ENCODE measurements around the gene NOS1AP.

Gene NOS1AP

GRCh38 chr1:162218546-162218945, 149.1 kb downstream of the NOS1AP start:
- no peak for DNase-seq (ENCODE audit: low read depth in 2 of 2)

- no peak for DNase-seq (ENCODE audit: low read depth in 2 of 2)
Observed at GRCh38 chr1:162218975-162219374, 149.5 kb downstream of the NOS1AP start.

- DNase-seq (ENCODE audit: low read depth in 2 of 2) = no peak
Observed at GRCh38 chr1:162219461-162219860, 150.0 kb downstream of the NOS1AP start.

- DNase-seq (ENCODE audit: low read depth in 2 of 2) = no peak
Observed at GRCh38 chr1:162220009-162220539, 150.6 kb downstream of the NOS1AP start.

- no peak for DNase-seq (ENCODE audit: low read depth in 2 of 2)
Observed at GRCh38 chr1:162222014-162222413, 152.5 kb downstream of the NOS1AP start.

GRCh38 chr1:162222730-162223129, 153.2 kb downstream of the NOS1AP start:
- no peak for DNase-seq (ENCODE audit: low read depth in 2 of 2)

GRCh38 chr1:162223488-162223887, 154.0 kb downstream of the NOS1AP start:
- DNase-seq (ENCODE audit: low read depth in 2 of 2) = no peak

- DNase-seq (ENCODE audit: low read depth in 2 of 2) = no peak
Observed at GRCh38 chr1:162224267-162224666, 154.8 kb downstream of the NOS1AP start.

- DNase-seq (ENCODE audit: low read depth in 2 of 2) = no peak
Observed at GRCh38 chr1:162228586-162228985, 159.1 kb downstream of the NOS1AP start.

GRCh38 chr1:162229549-162229948, 160.1 kb downstream of the NOS1AP start:
- DNase-seq (ENCODE audit: low read depth in 2 of 2) = no peak

GRCh38 chr1:162230096-162230495, 160.6 kb downstream of the NOS1AP start:
- no peak for DNase-seq (ENCODE audit: low read depth in 2 of 2)

GRCh38 chr1:162230517-162230916, 161.0 kb downstream of the NOS1AP start:
- no peak for DNase-seq (ENCODE audit: low read depth in 2 of 2)

- no peak for DNase-seq (ENCODE audit: low read depth in 2 of 2)
Observed at GRCh38 chr1:162232034-162232711, 162.7 kb downstream of the NOS1AP start.

GRCh38 chr1:162233066-162233465, 163.6 kb downstream of the NOS1AP start:
- DNase-seq (ENCODE audit: low read depth in 2 of 2) = no peak

GRCh38 chr1:162233937-162234336, 164.4 kb downstream of the NOS1AP start:
- DNase-seq (ENCODE audit: low read depth in 2 of 2) = no peak

- no peak for DNase-seq (ENCODE audit: low read depth in 2 of 2)
Observed at GRCh38 chr1:162234571-162234970, 165.1 kb downstream of the NOS1AP start.

- DNase-seq (ENCODE audit: low read depth in 2 of 2) = no peak
Observed at GRCh38 chr1:162235241-162235800, 165.8 kb downstream of the NOS1AP start.

GRCh38 chr1:162236201-162236600, 166.7 kb downstream of the NOS1AP start:
- DNase-seq (ENCODE audit: low read depth in 2 of 2) = no peak

- no peak for DNase-seq (ENCODE audit: low read depth in 2 of 2)
Observed at GRCh38 chr1:162236618-162237017, 167.1 kb downstream of the NOS1AP start.

- no peak for DNase-seq (ENCODE audit: low read depth in 2 of 2)
Observed at GRCh38 chr1:162240577-162240976, 171.1 kb downstream of the NOS1AP start.

- no peak for DNase-seq (ENCODE audit: low read depth in 2 of 2)
Observed at GRCh38 chr1:162242804-162243203, 173.3 kb downstream of the NOS1AP start.

- no peak for DNase-seq (ENCODE audit: low read depth in 2 of 2)
Observed at GRCh38 chr1:162248854-162249535, 179.5 kb downstream of the NOS1AP start.
